Panc1 (cell line): Measurements from ENCODE around the gene ZZZ3. TPM values are rescaled to one million over a fixed set of nuclear protein-coding genes. Genes with fewer than 3 reads are reported as not detected.

Experiments
- ATAC-seq: fragments of 200-7000 bp; cut with Tn5 transposase; 2 replicates; pipeline ENCODE4 v1.9.1; 2020; ENCODE audit warnings: mild to moderate bottlenecking, moderate library complexity
- BruUV-seq: library from RNA; stranded (reverse); fragments of 400-500 nt; replicated peaks from 2 replicates; lab custom pipeline; 2021; lab: Mats Ljungman, UMichigan
- CTCF ChIA-PET: fragments of 300-600 bp; sonication (Branson Sonifier 250); formaldehyde crosslinking; loops from one replicate; lab custom pipeline; 2022; ENCODE audit warnings: antibody characterized with exemption; lab: Charles Lee
- POLR2A ChIA-PET: fragments of 300-600 bp; sonication (Branson Sonifier 250); formaldehyde crosslinking; loops from one replicate; lab custom pipeline; 2022; ENCODE audit warnings: antibody characterized with exemption; lab: Charles Lee
- DNase-seq: peaks from one replicate; pipeline ENCODE4 v3.0.0-alpha.2; 2010; ENCODE audit warnings: low read depth, low spot score
- H3K27ac ChIP-seq: 2 replicates; pipeline ENCODE4 v1.5.1; 2011; ENCODE audit warnings: mild to moderate bottlenecking, low read length, inconsistent platforms
- H3K27me3 ChIP-seq: fragments of 200-500 bp; sonication (Bioruptor generic); 2 replicates; pipeline ENCODE4 v1.6.0; 2014; ENCODE audit warnings: low read length, inconsistent platforms; ENCODE audit not compliant: control insufficient read depth, insufficient read depth
- H3K36me3 ChIP-seq: fragments of 200-500 bp; sonication (Bioruptor generic); 2 replicates; pipeline ENCODE4 v1.5.1; 2014; ENCODE audit warnings: inconsistent platforms, mild to moderate bottlenecking, low read length, moderate library complexity; ENCODE audit not compliant: control insufficient read depth, insufficient read depth
- H3K4me1 ChIP-seq: 2 replicates; pipeline ENCODE4 v1.5.1; 2011; ENCODE audit warnings: inconsistent platforms, mild to moderate bottlenecking, low read length, moderate library complexity; ENCODE audit not compliant: control insufficient read depth, insufficient read depth
- H3K4me3 ChIP-seq, 2 experiments: 2 replicates each; pipeline ENCODE4 v1.5.1; 2011 to 2012; ENCODE audit warnings: low read depth in 2 of 2, low read length in 2 of 2, mild to moderate bottlenecking in 2 of 2, inconsistent platforms in 1 of 2, moderate library complexity in 1 of 2
- H3K9me3 ChIP-seq: fragments of 200-500 bp; sonication (Bioruptor generic); 2 replicates; pipeline ENCODE4 v1.5.1; 2014; ENCODE audit warnings: low read depth, mild to moderate bottlenecking, inconsistent platforms, low read length, moderate library complexity; ENCODE audit not compliant: control insufficient read depth, insufficient read depth
- POLR2AphosphoS5 ChIP-seq: IDR thresholded peaks from 2 replicates; pipeline ENCODE4 v1.6.1; 2012; ENCODE audit warnings: mild to moderate bottlenecking, low read depth, low read length, moderate library complexity
- SIN3A ChIP-seq: IDR thresholded peaks from 2 replicates; pipeline ENCODE4 v1.6.1; 2012; ENCODE audit warnings: low read depth, mild to moderate bottlenecking, low read length, moderate library complexity, borderline replicate concordance; ENCODE audit not compliant: insufficient read depth
- TCF7L2 ChIP-seq: IDR thresholded peaks from 2 replicates; pipeline ENCODE4 v1.6.1; 2011; ENCODE audit warnings: mild to moderate bottlenecking, low read depth, low read length, inconsistent platforms
- in situ Hi-C: cut with HindIII; loops from 2 replicates; pipeline ENCODE4 v1.10.0; 2016; ENCODE audit warnings: low sequenced_read_pairs, low pct_unique_long_range_greater_than_20kb
- intact Hi-C: fragments of 100-400 bp; cut with micrococcal nuclease; formaldehyde crosslinking; loops from one replicate; pipeline ENCODE4 v1.10.0; 2022; ENCODE audit not compliant: unreplicated experiment
- total RNA-seq: library from RNA; stranded (reverse); gene quantifications from one replicate; pipeline ENCODE4 v1.2.1, GENCODE V29; 2021; ENCODE audit not compliant: unreplicated experiment
- TF ChIP-seq, protein P1 (sequence below), 2 experiments: IDR thresholded peaks; 2 replicates each; pipeline ENCODE4 v1.6.1; 2011 to 2012; ENCODE audit warnings: low read depth in 2 of 2, control low read depth in 1 of 2, low read length in 1 of 2, mild to moderate bottlenecking in 1 of 2, moderate library complexity in 1 of 2; ENCODE audit not compliant: insufficient read depth in 1 of 2
- TF ChIP-seq, protein P2 (sequence below): fragments of 450-650 bp; IDR thresholded peaks from 2 replicates; pipeline ENCODE4 v1.5.1; 2017; ENCODE audit warnings: mild to moderate bottlenecking

The ZZZ3 gene
- total RNA-seq, 1 experiment from 2014 or later, result 52.6 TPM

DNA sequence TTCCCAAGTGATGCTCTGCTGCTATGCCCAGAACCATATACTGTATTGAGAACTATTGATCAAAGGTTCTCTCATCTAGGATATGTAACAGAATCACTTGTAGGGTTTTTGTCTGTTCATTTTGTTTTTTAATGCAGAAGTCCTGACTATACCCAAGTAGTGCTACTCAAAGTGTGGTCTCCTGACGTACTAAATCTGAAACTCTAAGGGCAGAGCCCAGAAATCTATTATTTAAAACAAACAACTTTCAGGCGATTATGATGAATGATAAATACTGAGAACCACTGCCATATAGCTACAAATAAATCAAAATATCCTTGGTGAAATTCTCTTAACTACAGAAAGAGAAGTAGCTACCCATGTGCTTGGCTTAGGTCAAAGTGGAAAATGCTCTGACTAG, 10.1 kb downstream of the ZZZ3 start:
- POLR2A ChIA-PET, result interaction anchor here (0.6 kb wide), 1 partner anchor 9 kb away, joined by 12 read pairs; no protein-coding TSS in a partner anchor
- no peak overlapping the region for H3K27ac ChIP-seq
- no peaks in the 10 kb centered on the region for H3K9me3 ChIP-seq
- in situ Hi-C loops, result no loop called here
- no peak for TF ChIP-seq POLR2AphosphoS5
- no peak for TF ChIP-seq SIN3A
- TF ChIP-seq, protein P1, sequence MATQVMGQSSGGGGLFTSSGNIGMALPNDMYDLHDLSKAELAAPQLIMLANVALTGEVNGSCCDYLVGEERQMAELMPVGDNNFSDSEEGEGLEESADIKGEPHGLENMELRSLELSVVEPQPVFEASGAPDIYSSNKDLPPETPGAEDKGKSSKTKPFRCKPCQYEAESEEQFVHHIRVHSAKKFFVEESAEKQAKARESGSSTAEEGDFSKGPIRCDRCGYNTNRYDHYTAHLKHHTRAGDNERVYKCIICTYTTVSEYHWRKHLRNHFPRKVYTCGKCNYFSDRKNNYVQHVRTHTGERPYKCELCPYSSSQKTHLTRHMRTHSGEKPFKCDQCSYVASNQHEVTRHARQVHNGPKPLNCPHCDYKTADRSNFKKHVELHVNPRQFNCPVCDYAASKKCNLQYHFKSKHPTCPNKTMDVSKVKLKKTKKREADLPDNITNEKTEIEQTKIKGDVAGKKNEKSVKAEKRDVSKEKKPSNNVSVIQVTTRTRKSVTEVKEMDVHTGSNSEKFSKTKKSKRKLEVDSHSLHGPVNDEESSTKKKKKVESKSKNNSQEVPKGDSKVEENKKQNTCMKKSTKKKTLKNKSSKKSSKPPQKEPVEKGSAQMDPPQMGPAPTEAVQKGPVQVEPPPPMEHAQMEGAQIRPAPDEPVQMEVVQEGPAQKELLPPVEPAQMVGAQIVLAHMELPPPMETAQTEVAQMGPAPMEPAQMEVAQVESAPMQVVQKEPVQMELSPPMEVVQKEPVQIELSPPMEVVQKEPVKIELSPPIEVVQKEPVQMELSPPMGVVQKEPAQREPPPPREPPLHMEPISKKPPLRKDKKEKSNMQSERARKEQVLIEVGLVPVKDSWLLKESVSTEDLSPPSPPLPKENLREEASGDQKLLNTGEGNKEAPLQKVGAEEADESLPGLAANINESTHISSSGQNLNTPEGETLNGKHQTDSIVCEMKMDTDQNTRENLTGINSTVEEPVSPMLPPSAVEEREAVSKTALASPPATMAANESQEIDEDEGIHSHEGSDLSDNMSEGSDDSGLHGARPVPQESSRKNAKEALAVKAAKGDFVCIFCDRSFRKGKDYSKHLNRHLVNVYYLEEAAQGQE (IDR thresholded peaks at IDR 0.05; ENCODE audit: insufficient read depth in 1 of 2, low read depth in 2 of 2, low read length in 1 of 2), result no peak
- TF ChIP-seq, protein P2, sequence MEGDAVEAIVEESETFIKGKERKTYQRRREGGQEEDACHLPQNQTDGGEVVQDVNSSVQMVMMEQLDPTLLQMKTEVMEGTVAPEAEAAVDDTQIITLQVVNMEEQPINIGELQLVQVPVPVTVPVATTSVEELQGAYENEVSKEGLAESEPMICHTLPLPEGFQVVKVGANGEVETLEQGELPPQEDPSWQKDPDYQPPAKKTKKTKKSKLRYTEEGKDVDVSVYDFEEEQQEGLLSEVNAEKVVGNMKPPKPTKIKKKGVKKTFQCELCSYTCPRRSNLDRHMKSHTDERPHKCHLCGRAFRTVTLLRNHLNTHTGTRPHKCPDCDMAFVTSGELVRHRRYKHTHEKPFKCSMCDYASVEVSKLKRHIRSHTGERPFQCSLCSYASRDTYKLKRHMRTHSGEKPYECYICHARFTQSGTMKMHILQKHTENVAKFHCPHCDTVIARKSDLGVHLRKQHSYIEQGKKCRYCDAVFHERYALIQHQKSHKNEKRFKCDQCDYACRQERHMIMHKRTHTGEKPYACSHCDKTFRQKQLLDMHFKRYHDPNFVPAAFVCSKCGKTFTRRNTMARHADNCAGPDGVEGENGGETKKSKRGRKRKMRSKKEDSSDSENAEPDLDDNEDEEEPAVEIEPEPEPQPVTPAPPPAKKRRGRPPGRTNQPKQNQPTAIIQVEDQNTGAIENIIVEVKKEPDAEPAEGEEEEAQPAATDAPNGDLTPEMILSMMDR, result no peak
- TF ChIP-seq TCF7L2, result no peak
- H3K4me3 ChIP-seq, result no peak overlapping the region
- H3K4me1 ChIP-seq, result peaks cover 27% of the 10 kb centered on the region
- ATAC-seq (no peak), DNase-seq (no peak)
- CTCF ChIA-PET, result no interaction called here
- no peaks in the 10 kb centered on the region for H3K27me3 ChIP-seq
- BruUV-seq, result no TSS peak
- intact Hi-C loops, result no loop called here
- H3K36me3 ChIP-seq, result no peaks in the 10 kb centered on the region; the same call in 1 of the 2 replicates

DNA sequence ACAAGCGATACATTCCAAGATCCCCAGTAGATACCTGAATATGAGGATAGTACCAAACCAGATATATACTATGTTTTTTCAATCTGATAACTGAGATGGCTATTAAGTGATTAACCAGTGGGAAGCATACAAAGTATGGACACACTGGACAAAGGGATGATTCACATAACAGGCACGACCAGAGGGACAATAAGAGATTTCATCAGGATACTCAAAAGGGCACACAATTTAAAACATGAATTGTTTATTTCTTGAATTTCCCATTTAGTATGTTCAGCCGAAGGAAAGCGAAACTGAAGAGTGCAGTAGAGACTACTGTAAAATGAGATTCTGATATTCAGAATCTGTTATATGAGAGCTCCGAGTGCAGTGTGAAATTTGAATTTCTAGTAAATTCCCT, 10.6 kb downstream of the ZZZ3 start:
- Histone ChIP-seq H3K27me3 (no peaks in the 10 kb centered on the region), H3K4me3 (no peak overlapping the region), H3K9me3 (no peaks in the 10 kb centered on the region), H3K36me3 (no peaks in the 10 kb centered on the region; the same call in 1 of the 2 replicates), H3K4me1 (peaks cover 27% of the 10 kb centered on the region), H3K27ac (no peak overlapping the region)
- no TSS peak for BruUV-seq
- TF ChIP-seq, protein P1 (IDR thresholded peaks at IDR 0.05; ENCODE audit: insufficient read depth in 1 of 2, low read depth in 2 of 2, low read length in 1 of 2), result no peak
- no peak for TF ChIP-seq SIN3A
- TF ChIP-seq, protein P2, result no peak
- no peak for TF ChIP-seq POLR2AphosphoS5
- no peak for TF ChIP-seq TCF7L2
- CTCF ChIA-PET, result interaction anchor here (0.6 kb wide), 1 partner anchor 265 kb away, joined by 3 read pairs; no protein-coding TSS in a partner anchor
- intact Hi-C loops (no loop called here), in situ Hi-C loops (no loop called here)
- DNase-seq (no peak), ATAC-seq (peak; percentile 11; the same call in 1 of the 2 replicates)
- POLR2A ChIA-PET, result interaction anchor here (0.6 kb wide), 1 partner anchor 10 kb away, joined by 12 read pairs; no protein-coding TSS in a partner anchor
